HepG2 (cell line): Measurements from ENCODE around the gene UBE2Q2. TPM values are rescaled to one million over a fixed set of nuclear protein-coding genes. Genes with fewer than 3 reads are reported as not detected.

Experiments
- BCL6 ChIP-seq: IDR thresholded peaks from 2 replicates; pipeline ENCODE4 v1.6.1; 2016; ENCODE audit warnings: missing genetic modification reagents, missing compliant biosample characterization
- BORCS8-MEF2B ChIP-seq: sonication (generic); formaldehyde crosslinking; IDR thresholded peaks from 2 replicates; pipeline ENCODE4 v1.8.0; 2022; ENCODE audit warnings: mild to moderate bottlenecking, missing genetic modification reagents
- CBX2 ChIP-seq, 2 experiments: fragments of 200-600 bp in 1 of 2; sonication (generic); formaldehyde crosslinking in 1 of 2; IDR thresholded peaks; 2 replicates each; pipeline versions ENCODE4 v1.7.0 to v1.8.1; 2018 to 2022; ENCODE audit warnings: low read depth in 2 of 2, low read length in 1 of 2, mild to moderate bottlenecking in 1 of 2, missing genetic modification reagents in 1 of 2
- ERF ChIP-seq: IDR thresholded peaks from 2 replicates; pipeline ENCODE4 v1.6.1; 2018; ENCODE audit warnings: missing biosample characterization, missing genetic modification reagents
- HMGA1 ChIP-seq: sonication (generic); formaldehyde crosslinking; conservative IDR thresholded peaks from 2 replicates; pipeline ENCODE4 v1.4.0; 2020; ENCODE audit warnings: missing genetic modification reagents
- HOXA5 ChIP-seq: sonication (generic); formaldehyde crosslinking; IDR thresholded peaks from 2 replicates; pipeline ENCODE4 v1.4.0; 2020; ENCODE audit warnings: missing genetic modification reagents
- KLF6 ChIP-seq: IDR thresholded peaks from 2 replicates; pipeline ENCODE4 v1.8.0; 2016; ENCODE audit warnings: missing biosample characterization, missing genetic modification reagents
- MXI1 ChIP-seq: IDR thresholded peaks from 3 replicates; pipeline ENCODE4 v1.6.1; 2012; ENCODE audit warnings: low read depth, low read length, inconsistent platforms, borderline replicate concordance
- NFYB ChIP-seq: sonication (generic); formaldehyde crosslinking; IDR thresholded peaks from 2 replicates; pipeline ENCODE4 v1.4.0; 2020; ENCODE audit warnings: missing genetic modification reagents
- NR2F2 ChIP-seq: IDR thresholded peaks from 2 replicates; pipeline ENCODE4 v1.6.1; 2012; ENCODE audit warnings: low read depth, inconsistent platforms, borderline replicate concordance
- NR3C1 ChIP-seq: sonication (generic); formaldehyde crosslinking; IDR thresholded peaks from 2 replicates; pipeline ENCODE4 v1.4.0; 2020; ENCODE audit warnings: missing genetic modification reagents
- POLR2A ChIP-seq, 2 experiments: IDR thresholded peaks; 2 replicates each; pipeline ENCODE4 v1.6.1; 2011; ENCODE audit warnings: low read depth in 2 of 2, low read length in 2 of 2, mild to moderate bottlenecking in 1 of 2, moderate library complexity in 1 of 2; ENCODE audit not compliant: insufficient read depth in 1 of 2
- SETDB1 ChIP-seq: sonication (generic); formaldehyde crosslinking; IDR thresholded peaks from 2 replicates; pipeline ENCODE4 v1.5.1; 2020; ENCODE audit warnings: missing genetic modification reagents, mild to moderate bottlenecking, borderline replicate concordance
- SNAI1 ChIP-seq: sonication (generic); formaldehyde crosslinking; IDR thresholded peaks from 2 replicates; pipeline ENCODE4 v1.5.0; 2020; ENCODE audit warnings: mild to moderate bottlenecking, missing genetic modification reagents, borderline replicate concordance
- SP1 ChIP-seq, 2 experiments: fragments of 450-650 bp in 1 of 2; sonication (generic) in 1 of 2; formaldehyde crosslinking in 1 of 2; IDR thresholded peaks; 2 replicates each; pipeline versions ENCODE4 v1.4.0 to v1.6.1; 2016 to 2020; ENCODE audit warnings: missing genetic modification reagents in 1 of 2
- TCF7L2 ChIP-seq: IDR thresholded peaks from 2 replicates; pipeline ENCODE4 v1.6.1; 2011; ENCODE audit warnings: mild to moderate bottlenecking, low read depth, low read length, moderate library complexity
- YEATS2 ChIP-seq: sonication (generic); formaldehyde crosslinking; IDR thresholded peaks from 2 replicates; pipeline ENCODE4 v1.4.0; 2020; ENCODE audit warnings: missing genetic modification reagents, borderline replicate concordance
- ZFP36L2 ChIP-seq: sonication (generic); formaldehyde crosslinking; IDR thresholded peaks from 2 replicates; pipeline ENCODE4 v1.4.0; 2020; ENCODE audit warnings: missing genetic modification reagents
- ZNF296 ChIP-seq: sonication (generic); formaldehyde crosslinking; conservative IDR thresholded peaks from 2 replicates; pipeline ENCODE4 v1.5.0; 2020; ENCODE audit warnings: mild to moderate bottlenecking, missing genetic modification reagents
- ZNF317 ChIP-seq: sonication (generic); formaldehyde crosslinking; IDR thresholded peaks from 2 replicates; pipeline ENCODE4 v1.5.0; 2020; ENCODE audit warnings: mild to moderate bottlenecking, missing genetic modification reagents
- ZNF549 ChIP-seq: sonication (generic); formaldehyde crosslinking; IDR thresholded peaks from 2 replicates; pipeline ENCODE4 v1.5.0; 2020; ENCODE audit warnings: missing genetic modification reagents
- ZNF709 ChIP-seq: sonication (generic); formaldehyde crosslinking; IDR thresholded peaks from 2 replicates; pipeline ENCODE4 v1.5.0; 2020; ENCODE audit warnings: mild to moderate bottlenecking, missing genetic modification reagents
- polyA plus RNA-seq, 8 experiments: library from polyadenylated mRNA; depleted of rRNA in 3 of 8; stranded (reverse) in 7 of 8; unstranded in 1 of 8; fragments of >200 nt; fragmentation: Illumina TruSeq in 4 of 8; extraction: Trizol in 4 of 8; gene quantifications; 2 replicates each; pipeline versions ENCODE4 v1.2.1 to v1.2.3, GENCODE V29; 2011 to 2016; ENCODE audit warnings: low read depth in 4 of 8, missing spikeins in 1 of 8, mixed read lengths in 1 of 8; ENCODE audit not compliant: insufficient read depth in 1 of 8
- total RNA-seq, 5 experiments: library from RNA; depleted of rRNA; stranded (reverse); fragments of >200 nt; fragmentation: Illumina TruSeq; extraction: Trizol; gene quantifications; 2 replicates each; pipeline ENCODE4 v1.2.3, GENCODE V29; 2016; ENCODE audit warnings: low read depth in 1 of 5
- TF ChIP-seq, protein P1 (sequence below): sonication (generic); formaldehyde crosslinking; IDR thresholded peaks from 2 replicates; pipeline ENCODE4 v1.4.0; 2020; ENCODE audit warnings: missing genetic modification reagents
- TF ChIP-seq, protein P2 (sequence below): sonication (generic); formaldehyde crosslinking; IDR thresholded peaks from 2 replicates; pipeline ENCODE4 v1.5.1; 2020; ENCODE audit warnings: mild to moderate bottlenecking, missing genetic modification reagents

UBE2Q2 gene
- total and polyA plus RNA-seq, 2 of the 13 experiments (the other 11 are each of a cell fraction or from before 2014, with no cell fraction given), result 10.6 to 20.4 TPM

DNA sequence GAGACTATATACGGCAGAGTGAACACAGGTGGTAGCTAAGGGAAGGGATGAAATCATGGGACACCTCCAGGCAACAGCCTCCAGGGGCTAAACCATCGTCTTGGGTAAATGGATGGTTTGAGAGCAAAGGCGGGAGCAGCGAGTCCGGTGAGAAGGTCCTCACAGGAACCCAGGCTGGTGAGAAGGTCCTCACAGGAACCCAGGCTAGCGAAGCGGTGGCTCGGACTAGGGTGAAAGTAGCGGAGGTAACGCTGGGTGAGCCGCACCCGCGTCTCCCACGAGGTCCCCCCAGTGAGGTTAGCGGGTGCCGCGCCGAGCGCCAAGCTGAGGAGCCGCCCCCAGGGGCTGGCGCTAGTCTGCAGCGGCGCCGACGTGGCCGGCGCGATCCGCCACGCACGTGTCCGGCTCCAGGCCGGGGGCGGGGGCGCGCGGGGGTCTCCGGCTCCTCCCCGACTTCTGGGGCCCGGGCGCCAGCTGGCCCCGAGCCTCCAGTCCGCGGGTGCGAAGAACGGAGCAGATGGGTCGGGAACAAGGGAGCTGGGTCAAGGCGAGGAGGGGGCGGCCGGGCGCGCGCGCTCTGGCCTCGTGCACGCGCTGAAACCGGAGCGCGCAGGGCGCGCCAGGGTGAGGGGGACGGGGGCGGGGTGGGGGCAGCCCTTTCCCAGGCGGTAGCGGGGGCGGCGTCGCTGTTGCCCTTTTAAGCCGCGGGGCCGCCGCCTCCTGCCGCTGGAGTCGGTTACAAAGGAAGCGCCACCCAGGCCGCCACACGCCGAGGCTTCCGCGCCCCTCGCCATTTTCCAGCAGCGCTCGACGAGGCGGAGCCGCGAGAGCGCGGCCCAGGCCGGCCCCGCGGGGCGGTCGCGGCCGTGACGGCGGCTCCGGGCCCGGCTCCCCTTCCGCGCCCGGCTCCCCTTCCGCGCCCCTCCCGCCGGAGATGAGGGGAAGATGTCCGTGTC, at the start of gene UBE2Q2 (continued):
- TF ChIP-seq, protein P1, sequence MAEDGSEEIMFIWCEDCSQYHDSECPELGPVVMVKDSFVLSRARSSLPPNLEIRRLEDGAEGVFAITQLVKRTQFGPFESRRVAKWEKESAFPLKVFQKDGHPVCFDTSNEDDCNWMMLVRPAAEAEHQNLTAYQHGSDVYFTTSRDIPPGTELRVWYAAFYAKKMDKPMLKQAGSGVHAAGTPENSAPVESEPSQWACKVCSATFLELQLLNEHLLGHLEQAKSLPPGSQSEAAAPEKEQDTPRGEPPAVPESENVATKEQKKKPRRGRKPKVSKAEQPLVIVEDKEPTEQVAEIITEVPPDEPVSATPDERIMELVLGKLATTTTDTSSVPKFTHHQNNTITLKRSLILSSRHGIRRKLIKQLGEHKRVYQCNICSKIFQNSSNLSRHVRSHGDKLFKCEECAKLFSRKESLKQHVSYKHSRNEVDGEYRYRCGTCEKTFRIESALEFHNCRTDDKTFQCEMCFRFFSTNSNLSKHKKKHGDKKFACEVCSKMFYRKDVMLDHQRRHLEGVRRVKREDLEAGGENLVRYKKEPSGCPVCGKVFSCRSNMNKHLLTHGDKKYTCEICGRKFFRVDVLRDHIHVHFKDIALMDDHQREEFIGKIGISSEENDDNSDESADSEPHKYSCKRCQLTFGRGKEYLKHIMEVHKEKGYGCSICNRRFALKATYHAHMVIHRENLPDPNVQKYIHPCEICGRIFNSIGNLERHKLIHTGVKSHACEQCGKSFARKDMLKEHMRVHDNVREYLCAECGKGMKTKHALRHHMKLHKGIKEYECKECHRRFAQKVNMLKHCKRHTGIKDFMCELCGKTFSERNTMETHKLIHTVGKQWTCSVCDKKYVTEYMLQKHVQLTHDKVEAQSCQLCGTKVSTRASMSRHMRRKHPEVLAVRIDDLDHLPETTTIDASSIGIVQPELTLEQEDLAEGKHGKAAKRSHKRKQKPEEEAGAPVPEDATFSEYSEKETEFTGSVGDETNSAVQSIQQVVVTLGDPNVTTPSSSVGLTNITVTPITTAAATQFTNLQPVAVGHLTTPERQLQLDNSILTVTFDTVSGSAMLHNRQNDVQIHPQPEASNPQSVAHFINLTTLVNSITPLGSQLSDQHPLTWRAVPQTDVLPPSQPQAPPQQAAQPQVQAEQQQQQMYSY (CRISPR knock-in tag), result no peak
- TF ChIP-seq TCF7L2, result no peak
- no peak for TF ChIP-seq NFYB (CRISPR knock-in tag)
- no peak for TF ChIP-seq YEATS2 (CRISPR knock-in tag)
- TF ChIP-seq HMGA1 (CRISPR knock-in tag), result no peak
- TF ChIP-seq, protein P2, sequence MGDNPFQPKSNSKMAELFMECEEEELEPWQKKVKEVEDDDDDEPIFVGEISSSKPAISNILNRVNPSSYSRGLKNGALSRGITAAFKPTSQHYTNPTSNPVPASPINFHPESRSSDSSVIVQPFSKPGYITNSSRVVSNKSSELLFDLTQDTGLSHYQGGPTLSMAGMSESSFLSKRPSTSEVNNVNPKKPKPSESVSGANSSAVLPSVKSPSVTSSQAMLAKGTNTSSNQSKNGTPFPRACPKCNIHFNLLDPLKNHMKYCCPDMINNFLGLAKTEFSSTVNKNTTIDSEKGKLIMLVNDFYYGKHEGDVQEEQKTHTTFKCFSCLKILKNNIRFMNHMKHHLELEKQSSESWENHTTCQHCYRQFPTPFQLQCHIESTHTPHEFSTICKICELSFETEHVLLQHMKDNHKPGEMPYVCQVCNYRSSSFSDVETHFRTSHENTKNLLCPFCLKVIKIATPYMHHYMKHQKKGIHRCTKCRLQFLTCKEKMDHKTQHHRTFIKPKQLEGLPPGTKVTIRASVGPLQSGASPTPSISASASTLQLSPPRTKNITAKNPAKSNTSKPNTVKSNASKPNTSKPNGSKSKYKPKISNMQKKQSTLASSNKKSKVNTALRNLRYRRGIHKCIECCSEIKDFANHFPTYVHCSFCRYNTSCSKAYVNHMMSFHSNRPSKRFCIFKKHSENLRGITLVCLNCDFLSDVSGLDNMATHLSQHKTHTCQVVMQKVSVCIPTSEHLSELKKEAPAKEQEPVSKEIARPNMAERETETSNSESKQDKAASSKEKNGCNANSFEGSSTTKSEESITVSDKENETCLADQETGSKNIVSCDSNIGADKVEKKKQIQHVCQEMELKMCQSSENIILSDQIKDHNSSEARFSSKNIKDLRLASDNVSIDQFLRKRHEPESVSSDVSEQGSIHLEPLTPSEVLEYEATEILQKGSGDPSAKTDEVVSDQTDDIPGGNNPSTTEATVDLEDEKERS, result no peak
- no peak for TF ChIP-seq ZFP36L2
- TF ChIP-seq BORCS8-MEF2B (CRISPR knock-in tag), result peak; percentile 50; the same call in 1 of the 2 replicates
- TF ChIP-seq MXI1, result no peak
- TF ChIP-seq SETDB1 (CRISPR knock-in tag), result no peak
- TF ChIP-seq SNAI1 (CRISPR knock-in tag), result no peak
- no peak for TF ChIP-seq CBX2 (IDR thresholded peaks at IDR 0.05; ENCODE audit: low read depth, low read length)
- no peak for TF ChIP-seq CBX2 (CRISPR knock-in tag; IDR thresholded peaks at IDR 0.05; ENCODE audit: low read depth)
- TF ChIP-seq ZNF709 (CRISPR knock-in tag), result no peak
- TF ChIP-seq HOXA5 (CRISPR knock-in tag), result no peak; the same call in 1 of the 2 replicates
- TF ChIP-seq ZNF317 (CRISPR knock-in tag), result no peak
- no peak for TF ChIP-seq SP1 (IDR thresholded peaks at IDR 0.05)
- TF ChIP-seq SP1 (CRISPR knock-in tag; IDR thresholded peaks at IDR 0.05), result no peak
- TF ChIP-seq NR2F2, result no peak
- no peak for TF ChIP-seq ZNF549 (CRISPR knock-in tag)
- TF ChIP-seq ERF, result 0 out of 2 replicates have a peak, but pooled peaks have one; percentile 40
- no peak for TF ChIP-seq NR3C1 (CRISPR knock-in tag)
- no peak for TF ChIP-seq BCL6
- peak; percentile 19 to 35; a peak in 3 of 4 replicates for TF ChIP-seq POLR2A (IDR thresholded peaks at IDR 0.05; ENCODE audit: insufficient read depth in 1 of 2, low read depth in 2 of 2, low read length in 2 of 2)
- no peak for TF ChIP-seq ZNF296 (CRISPR knock-in tag)
- no peak for TF ChIP-seq KLF6 (CRISPR knock-in tag)
